Measurements from ENCODE around the gene CARD16. TPM values are rescaled to one million over a fixed set of nuclear protein-coding genes. Genes with fewer than 3 reads are reported as not detected.

The CARD16 gene
- total and polyA plus RNA-seq, 2 donors from 2014 or later = 16.2 to 24.4 TPM

DNA sequence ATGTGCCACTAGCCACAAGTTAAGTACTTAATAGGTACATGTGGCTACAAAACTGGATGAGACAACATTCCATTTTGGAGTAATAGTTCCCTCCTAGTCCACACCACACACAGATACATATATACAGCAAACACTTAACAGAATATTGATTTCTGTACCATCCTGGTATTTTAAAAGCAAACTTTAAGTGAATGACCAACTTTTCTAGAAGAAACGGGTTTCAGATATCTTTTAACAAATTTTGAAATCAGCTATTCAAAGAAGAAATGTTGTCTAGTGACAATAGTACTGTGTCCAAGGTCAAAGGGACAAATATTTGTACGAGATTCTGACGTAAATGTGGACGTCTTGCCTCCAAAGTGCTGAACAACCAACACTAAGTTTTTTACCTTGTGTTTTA, 12.3 kb upstream of the CARD16 start:
- FAIRE-seq = no peak
- no peak overlapping the region for H3K9ac ChIP-seq (ENCODE audit: low read length in 3 of 3)
- intact Hi-C loops (cut with DNase I) = no loop called here

GRCh38 chr11:105056446-105056845, 11.3 kb upstream of the CARD16 start:
- no peak overlapping the region for H3K4me3 ChIP-seq (ENCODE audit: low read length in 3 of 3)
- TF ChIP-seq, protein P1, sequence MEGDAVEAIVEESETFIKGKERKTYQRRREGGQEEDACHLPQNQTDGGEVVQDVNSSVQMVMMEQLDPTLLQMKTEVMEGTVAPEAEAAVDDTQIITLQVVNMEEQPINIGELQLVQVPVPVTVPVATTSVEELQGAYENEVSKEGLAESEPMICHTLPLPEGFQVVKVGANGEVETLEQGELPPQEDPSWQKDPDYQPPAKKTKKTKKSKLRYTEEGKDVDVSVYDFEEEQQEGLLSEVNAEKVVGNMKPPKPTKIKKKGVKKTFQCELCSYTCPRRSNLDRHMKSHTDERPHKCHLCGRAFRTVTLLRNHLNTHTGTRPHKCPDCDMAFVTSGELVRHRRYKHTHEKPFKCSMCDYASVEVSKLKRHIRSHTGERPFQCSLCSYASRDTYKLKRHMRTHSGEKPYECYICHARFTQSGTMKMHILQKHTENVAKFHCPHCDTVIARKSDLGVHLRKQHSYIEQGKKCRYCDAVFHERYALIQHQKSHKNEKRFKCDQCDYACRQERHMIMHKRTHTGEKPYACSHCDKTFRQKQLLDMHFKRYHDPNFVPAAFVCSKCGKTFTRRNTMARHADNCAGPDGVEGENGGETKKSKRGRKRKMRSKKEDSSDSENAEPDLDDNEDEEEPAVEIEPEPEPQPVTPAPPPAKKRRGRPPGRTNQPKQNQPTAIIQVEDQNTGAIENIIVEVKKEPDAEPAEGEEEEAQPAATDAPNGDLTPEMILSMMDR (IDR thresholded peaks at IDR 0.05; ENCODE audit: borderline replicate concordance, extremely low read depth, insufficient read depth) = no peak
- no peaks in the 10 kb centered on the region for H3K36me3 ChIP-seq (ENCODE audit: control insufficient read depth in 2 of 3, insufficient read depth in 3 of 3, low read length in 3 of 3)
- DNase-seq (no peak), FAIRE-seq (no peak)
- no peaks in the 10 kb centered on the region for H3K4me1 ChIP-seq (ENCODE audit: control insufficient read depth in 2 of 3, insufficient read depth in 2 of 3, low read depth in 1 of 3, low read length in 3 of 3)
- intact Hi-C loops (cut with DNase I) = no loop called here
- no peaks in the 10 kb centered on the region for H3K27me3 ChIP-seq (ENCODE audit: control insufficient read depth, insufficient read depth, low read length)
- no peaks in the 10 kb centered on the region for H3K9me3 ChIP-seq (ENCODE audit: control insufficient read depth in 2 of 3, insufficient read depth in 1 of 3, low read length in 3 of 3)
- H3K27ac ChIP-seq (ENCODE audit: low read depth in 2 of 2, low read length in 2 of 2) = no peak overlapping the region
- no peak overlapping the region for H3K9ac ChIP-seq (ENCODE audit: low read length in 3 of 3)

More for the DNA sequence above, 12.3 kb upstream of the CARD16 start:
- Histone ChIP-seq H3K4me3 (ENCODE audit: low read length in 3 of 3) (no peak overlapping the region), H3K27ac (ENCODE audit: low read depth in 2 of 2, low read length in 2 of 2) (no peak overlapping the region), H3K9me3 (ENCODE audit: control insufficient read depth in 2 of 3, insufficient read depth in 1 of 3, low read length in 3 of 3) (no peaks in the 10 kb centered on the region), H3K36me3 (ENCODE audit: control insufficient read depth in 2 of 3, insufficient read depth in 3 of 3, low read length in 3 of 3) (no peaks in the 10 kb centered on the region), H3K4me1 (ENCODE audit: control insufficient read depth in 2 of 3, insufficient read depth in 2 of 3, low read depth in 1 of 3, low read length in 3 of 3) (no peaks in the 10 kb centered on the region), H3K27me3 (ENCODE audit: control insufficient read depth, insufficient read depth, low read length) (no peaks in the 10 kb centered on the region)
- no peak for DNase-seq
- TF ChIP-seq, protein P1 (IDR thresholded peaks at IDR 0.05; ENCODE audit: borderline replicate concordance, extremely low read depth, insufficient read depth) = no peak

- FAIRE-seq (no peak), DNase-seq (no peak)
- Histone ChIP-seq H3K9ac (ENCODE audit: low read length in 3 of 3) (no peak overlapping the region), H3K36me3 (ENCODE audit: control insufficient read depth in 2 of 3, insufficient read depth in 3 of 3, low read length in 3 of 3) (no peaks in the 10 kb centered on the region), H3K27ac (ENCODE audit: low read depth in 2 of 2, low read length in 2 of 2) (no peak overlapping the region), H3K27me3 (ENCODE audit: control insufficient read depth, insufficient read depth, low read length) (no peaks in the 10 kb centered on the region), H3K9me3 (ENCODE audit: control insufficient read depth in 2 of 3, insufficient read depth in 1 of 3, low read length in 3 of 3) (no peaks in the 10 kb centered on the region), H3K4me1 (ENCODE audit: control insufficient read depth in 2 of 3, insufficient read depth in 2 of 3, low read depth in 1 of 3, low read length in 3 of 3) (no peaks in the 10 kb centered on the region), H3K4me3 (ENCODE audit: low read length in 3 of 3) (no peak overlapping the region)
- TF ChIP-seq, protein P1 (IDR thresholded peaks at IDR 0.05; ENCODE audit: borderline replicate concordance, extremely low read depth, insufficient read depth) = no peak
- intact Hi-C loops (cut with DNase I) = no loop called here
Observed at GRCh38 chr11:105054723-105055493, 9.8 kb upstream of the CARD16 start.

All from kidney (tissue), 14 donors.